Measurements from ENCODE around the gene S1PR2. TPM values are rescaled to one million over a fixed set of nuclear protein-coding genes. Genes with fewer than 3 reads are reported as not detected.
A peak's percentile ranks its signal among the peaks of the same experiment; 100 is the strongest.

Gene S1PR2
- total and polyA plus RNA-seq, 3 experiments from 2014 or later: 2.2 to 19.9 (median 18.4) TPM

GRCh38 chr19:10193790-10194499, 37.2 kb downstream of the S1PR2 start:
- Histone ChIP-seq H3K9me3 (ENCODE audit: low read length) (no peaks in the 10 kb centered on the region), H3K4me3 (ENCODE audit: low read length) (peak overlapping the region; percentile 61), H3K27me3 (ENCODE audit: insufficient read depth, low read length, poor library complexity, severe bottlenecking) (no peaks in the 10 kb centered on the region), H3K4me1 (ENCODE audit: insufficient read depth, low read length) (peaks cover 28% of the 10 kb centered on the region), H3K27ac (ENCODE audit: low read depth, low read length) (peak overlapping the region; percentile 68), H3K36me3 (ENCODE audit: insufficient read depth, low read length) (peaks cover 8% of the 10 kb centered on the region)
- ChIA-PET CTCF (interaction anchor here (1.0 to 1.9 kb wide), 3 partner anchors 51 to 81 kb away, joined by 3 to 7 read pairs (median 3); no protein-coding TSS in a partner anchor), POLR2A (interaction anchor here (0.5 to 0.6 kb wide), 3 partner anchors 43 to 829 kb away, joined by 3 to 4 read pairs (median 4); no protein-coding TSS in a partner anchor)
- Mint-ChIP-seq H3K36me3 (peaks cover 0 to 24% (median 3%) of the 10 kb centered on the region in 3 donors), H3K27me3 (no peaks in the 10 kb centered on the region), H3K27ac (peak overlapping the region; percentile 72 to 95 (median 94)), H3K9me3 (no peaks in the 10 kb centered on the region), H3K4me3 (peak overlapping the region; percentile 89 to 97 (median 94)), H3K4me1 (peaks cover 26 to 55% (median 43%) of the 10 kb centered on the region in 3 donors)
- DNase-seq: peak in 1 of 5 donors; percentile 5

- Mint-ChIP-seq H3K4me3 (peak overlapping the region; percentile 41 to 94 (median 78)), H3K27ac (peak overlapping the region in 5 of 8 donors; percentile 20 to 94 (median 40)), H3K36me3 (peaks cover 0 to 32% (median 3%) of the 10 kb centered on the region in 3 donors), H3K4me1 (peaks cover 28 to 60% (median 44%) of the 10 kb centered on the region in 3 donors), H3K27me3 (no peaks in the 10 kb centered on the region), H3K9me3 (no peaks in the 10 kb centered on the region)
- Histone ChIP-seq H3K36me3 (ENCODE audit: insufficient read depth, low read length) (peaks cover 8% of the 10 kb centered on the region), H3K4me3 (ENCODE audit: low read length) (no peak overlapping the region), H3K27me3 (ENCODE audit: insufficient read depth, low read length, poor library complexity, severe bottlenecking) (no peaks in the 10 kb centered on the region), H3K9me3 (ENCODE audit: low read length) (no peaks in the 10 kb centered on the region), H3K4me1 (ENCODE audit: insufficient read depth, low read length) (peaks cover 28% of the 10 kb centered on the region), H3K27ac (ENCODE audit: low read depth, low read length) (no peak overlapping the region)
- ChIA-PET CTCF (interaction anchor here (1.5 kb wide), 1 partner anchor 50 kb away, joined by 4 read pairs; no protein-coding TSS in a partner anchor), POLR2A (no interaction called here)
- no peak for DNase-seq
Observed at GRCh38 chr19:10192922-10193321, 38.2 kb downstream of the S1PR2 start.

GRCh38 chr19:10191347-10191746, 39.8 kb downstream of the S1PR2 start:
- no peak for DNase-seq
- POLR2A ChIA-PET: no interaction called here
- H3K27ac ChIP-seq (ENCODE audit: low read depth, low read length): no peak overlapping the region
- peaks cover 28% of the 10 kb centered on the region for H3K4me1 ChIP-seq (ENCODE audit: insufficient read depth, low read length)
- H3K27me3 ChIP-seq (ENCODE audit: insufficient read depth, low read length, poor library complexity, severe bottlenecking): no peaks in the 10 kb centered on the region
- Mint-ChIP-seq H3K27me3 (no peaks in the 10 kb centered on the region), H3K36me3 (peaks cover 0 to 44% (median 3%) of the 10 kb centered on the region in 3 donors), H3K4me3 (peak overlapping the region in 2 of 7 donors; percentile 35 to 54), H3K4me1 (peaks cover 31 to 68% (median 50%) of the 10 kb centered on the region in 3 donors), H3K9me3 (no peaks in the 10 kb centered on the region), H3K27ac (no peak overlapping the region)
- CTCF ChIA-PET: no interaction called here
- no peaks in the 10 kb centered on the region for H3K9me3 ChIP-seq (ENCODE audit: low read length)
- H3K4me3 ChIP-seq (ENCODE audit: low read length): no peak overlapping the region
- H3K36me3 ChIP-seq (ENCODE audit: insufficient read depth, low read length): peaks cover 9% of the 10 kb centered on the region

GRCh38 chr19:10190026-10190425, 41.1 kb downstream of the S1PR2 start:
- H3K4me1 Mint-ChIP-seq: peaks cover 29 to 70% (median 51%) of the 10 kb centered on the region in 3 donors
- no peaks in the 10 kb centered on the region for H3K9me3 Mint-ChIP-seq
- H3K4me1 ChIP-seq (ENCODE audit: insufficient read depth, low read length): peaks cover 28% of the 10 kb centered on the region

GRCh38 chr19:10189616-10190015, 41.5 kb downstream of the S1PR2 start:
- Histone ChIP-seq H3K4me3 (ENCODE audit: low read length) (no peak overlapping the region), H3K9me3 (ENCODE audit: low read length) (no peaks in the 10 kb centered on the region), H3K36me3 (ENCODE audit: insufficient read depth, low read length) (peaks cover 14% of the 10 kb centered on the region), H3K4me1 (ENCODE audit: insufficient read depth, low read length) (peaks cover 28% of the 10 kb centered on the region), H3K27ac (ENCODE audit: low read depth, low read length) (no peak overlapping the region), H3K27me3 (ENCODE audit: insufficient read depth, low read length, poor library complexity, severe bottlenecking) (no peaks in the 10 kb centered on the region)
- ChIA-PET POLR2A (no interaction called here), CTCF (interaction anchor here (0.7 to 1.0 kb wide), 2 partner anchors 10 to 204 kb away, joined by 3 read pairs; no protein-coding TSS in a partner anchor)
- Mint-ChIP-seq H3K9me3 (no peaks in the 10 kb centered on the region), H3K27me3 (peaks cover 0 to 1% of the 10 kb centered on the region in 2 donors), H3K4me1 (peaks cover 26 to 66% (median 50%) of the 10 kb centered on the region in 3 donors), H3K27ac (peak overlapping the region in 6 of 8 donors; percentile 28 to 77 (median 30)), H3K4me3 (peak overlapping the region in 3 of 7 donors; percentile 23 to 86 (median 63)), H3K36me3 (peaks cover 0 to 54% (median 3%) of the 10 kb centered on the region in 3 donors)
- no peak for DNase-seq

More at GRCh38 chr19:10190026-10190425, 41.1 kb downstream of the S1PR2 start:
- Histone ChIP-seq H3K9me3 (ENCODE audit: low read length) (no peaks in the 10 kb centered on the region), H3K27ac (ENCODE audit: low read depth, low read length) (no peak overlapping the region), H3K36me3 (ENCODE audit: insufficient read depth, low read length) (peaks cover 14% of the 10 kb centered on the region), H3K4me3 (ENCODE audit: low read length) (no peak overlapping the region), H3K27me3 (ENCODE audit: insufficient read depth, low read length, poor library complexity, severe bottlenecking) (no peaks in the 10 kb centered on the region)
- H3K27ac Mint-ChIP-seq: peak overlapping the region in 4 of 8 donors; percentile 29 to 77 (median 53)
- peak overlapping the region in 3 of 7 donors; percentile 23 to 86 (median 63) for H3K4me3 Mint-ChIP-seq
- DNase-seq: no peak
- ChIA-PET CTCF (interaction anchor here (0.7 to 1.0 kb wide), 2 partner anchors 10 to 204 kb away, joined by 3 read pairs; no protein-coding TSS in a partner anchor), POLR2A (no interaction called here)
- no peaks in the 10 kb centered on the region for H3K27me3 Mint-ChIP-seq
- peaks cover 0 to 53% (median 3%) of the 10 kb centered on the region in 3 donors for H3K36me3 Mint-ChIP-seq

- H3K27ac Mint-ChIP-seq: peak overlapping the region in 3 of 8 donors; percentile 23 to 67 (median 64)
- peaks cover 21 to 55% (median 41%) of the 10 kb centered on the region in 3 donors for H3K4me1 Mint-ChIP-seq
- POLR2A ChIA-PET: no interaction called here
Observed at GRCh38 chr19:10187315-10187714, 43.8 kb downstream of the S1PR2 start.

GRCh38 chr19:10184636-10185035, 46.5 kb downstream of the S1PR2 start:
- ChIA-PET POLR2A (no interaction called here), CTCF (interaction anchor here (0.7 kb wide), 1 partner anchor 22 kb away, joined by 3 read pairs; no protein-coding TSS in a partner anchor)
- H3K4me1 ChIP-seq (ENCODE audit: insufficient read depth, low read length): peaks cover 1% of the 10 kb centered on the region
- H3K27me3 ChIP-seq (ENCODE audit: insufficient read depth, low read length, poor library complexity, severe bottlenecking): no peaks in the 10 kb centered on the region
- Mint-ChIP-seq H3K9me3 (no peaks in the 10 kb centered on the region), H3K27me3 (peaks cover 0 to 1% of the 10 kb centered on the region in 2 donors), H3K36me3 (peaks cover 0 to 65% (median 6%) of the 10 kb centered on the region in 3 donors), H3K4me3 (peak overlapping the region in 1 of 7 donors; percentile 38), H3K4me1 (peaks cover 16 to 39% (median 32%) of the 10 kb centered on the region in 3 donors), H3K27ac (peak overlapping the region in 4 of 8 donors; percentile 47 to 83 (median 56))
- no peaks in the 10 kb centered on the region for H3K9me3 ChIP-seq (ENCODE audit: low read length)
- H3K36me3 ChIP-seq (ENCODE audit: insufficient read depth, low read length): peaks cover 19% of the 10 kb centered on the region
- H3K4me3 ChIP-seq (ENCODE audit: low read length): no peak overlapping the region
- DNase-seq: no peak
- H3K27ac ChIP-seq (ENCODE audit: low read depth, low read length): no peak overlapping the region

More at GRCh38 chr19:10187315-10187714, 43.8 kb downstream of the S1PR2 start:
- Histone ChIP-seq H3K4me1 (ENCODE audit: insufficient read depth, low read length) (peaks cover 10% of the 10 kb centered on the region), H3K27me3 (ENCODE audit: insufficient read depth, low read length, poor library complexity, severe bottlenecking) (no peaks in the 10 kb centered on the region), H3K27ac (ENCODE audit: low read depth, low read length) (no peak overlapping the region), H3K4me3 (ENCODE audit: low read length) (no peak overlapping the region), H3K36me3 (ENCODE audit: insufficient read depth, low read length) (peaks cover 14% of the 10 kb centered on the region), H3K9me3 (ENCODE audit: low read length) (no peaks in the 10 kb centered on the region)
- CTCF ChIA-PET: interaction anchor here (0.7 to 1.1 kb wide), 5 partner anchors 10 to 71 kb away, joined by 3 read pairs; no protein-coding TSS in a partner anchor
- Mint-ChIP-seq H3K9me3 (no peaks in the 10 kb centered on the region), H3K27me3 (peaks cover 0 to 1% of the 10 kb centered on the region in 2 donors), H3K36me3 (peaks cover 0 to 58% (median 0%) of the 10 kb centered on the region in 3 donors), H3K4me3 (peak overlapping the region in 1 of 7 donors; percentile 37)
- no peak for DNase-seq
